Thymus (tissue), 11 donors: Measurements from ENCODE around the gene CCL2. TPM values are rescaled to one million over a fixed set of nuclear protein-coding genes. Genes with fewer than 3 reads are reported as not detected.
"Not testable (repeated sequence)": the region's sequence is repeated elsewhere in the genome, so short reads cannot be mapped to it uniquely, and the experiment has no call there.

Experiments used
- DNase-seq, 9 donors: peaks; one replicate each; pipeline ENCODE4 v3.0.0-alpha.2; 2013; ENCODE audit warnings: low spot score in 9 of 9, low read depth in 6 of 9, missing footprints in 1 of 9
- H3K27ac ChIP-seq, 2 donors: one replicate each; pipeline ENCODE4 v1.5.1; 2013; ENCODE audit warnings: control low read depth in 1 of 2, low read depth in 1 of 2, low read length in 1 of 2, mild to moderate bottlenecking in 1 of 2, moderate library complexity in 1 of 2
- H3K27me3 ChIP-seq, 2 donors: one replicate each; pipeline ENCODE4 v1.5.1; 2013; ENCODE audit warnings: low read length in 1 of 2; ENCODE audit not compliant: control insufficient read depth in 2 of 2, insufficient read depth in 1 of 2
- H3K36me3 ChIP-seq, 2 donors: one replicate each; pipeline ENCODE4 v1.5.1; 2013; ENCODE audit warnings: low read length in 1 of 2, mild to moderate bottlenecking in 1 of 2, moderate library complexity in 1 of 2; ENCODE audit not compliant: control insufficient read depth in 2 of 2, insufficient read depth in 2 of 2
- H3K4me1 ChIP-seq, 2 donors: one replicate each; pipeline ENCODE4 v1.5.1; 2013; ENCODE audit warnings: low read length in 2 of 2; ENCODE audit not compliant: control insufficient read depth in 2 of 2, insufficient read depth in 2 of 2
- H3K4me3 ChIP-seq, 2 donors: one replicate each; pipeline ENCODE4 v1.5.1; 2013; ENCODE audit warnings: low read length in 2 of 2, control low read depth in 1 of 2, mild to moderate bottlenecking in 1 of 2
- H3K9me3 ChIP-seq, 2 donors: one replicate each; pipeline ENCODE4 v1.5.1; 2013; ENCODE audit warnings: low read length in 1 of 2, mild to moderate bottlenecking in 1 of 2; ENCODE audit not compliant: control insufficient read depth in 2 of 2, insufficient read depth in 1 of 2
- WGBS: extraction: QIAGEN DNeasy Blood & Tissue Kit; methylation state at CpG from one replicate; pipeline ENCODE4 v1.1.7; 2013; 5-methylcytosine and 5-hydroxymethylcytosine counted together
- polyA plus RNA-seq: library from polyadenylated mRNA; stranded (reverse); fragments of 200-250 nt; gene quantifications from one replicate; pipeline ENCODE4 v1.2.3, GENCODE V29; 2013
- total RNA-seq: library from RNA; stranded (reverse); fragments of 120-200 nt; gene quantifications from one replicate; pipeline ENCODE4 v1.2.4, GENCODE V29; 2013
- donor health status: healthy.

The CCL2 gene
- total and polyA plus RNA-seq, 2 donors: 46.1 to 165 TPM

DNA sequence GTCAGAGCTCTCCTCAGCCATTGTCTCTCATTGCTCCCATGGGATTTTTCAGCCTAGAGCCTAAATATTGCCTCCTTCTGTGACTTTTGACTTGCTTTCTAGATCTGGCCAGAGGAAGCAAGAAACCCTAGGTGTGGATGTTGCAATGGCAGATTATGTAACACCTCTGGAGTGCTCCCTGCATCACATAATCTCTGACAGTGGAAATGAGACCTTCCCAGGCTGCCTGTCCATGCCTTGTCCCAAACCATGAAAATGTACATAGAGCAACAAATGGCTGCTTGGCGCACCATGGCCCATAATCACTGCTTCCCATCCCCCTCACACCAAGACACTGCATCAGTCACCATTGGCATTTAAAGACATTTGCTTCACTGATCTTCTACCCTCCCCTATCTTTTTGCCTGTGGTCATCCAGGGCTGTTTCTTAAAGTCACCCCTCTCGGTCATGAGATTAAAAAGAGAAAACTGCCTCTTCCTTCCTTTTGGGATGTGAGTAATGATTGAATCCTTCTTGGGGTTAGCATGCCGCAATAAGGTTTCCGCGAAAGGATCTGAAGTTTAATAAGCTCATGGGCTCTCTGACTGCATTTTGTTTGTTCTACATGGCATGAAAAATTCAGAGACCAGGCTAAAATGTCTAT, 34.2 kb upstream of the CCL2 start:
- DNase-seq: no peak
- H3K27ac ChIP-seq: no peak overlapping the region
- H3K27me3 ChIP-seq: no peaks in the 10 kb centered on the region
- H3K9me3 ChIP-seq: no peaks in the 10 kb centered on the region
- WGBS: 90% methylated on average over 5 of the region's 5 CpGs
- no peaks in the 10 kb centered on the region for H3K36me3 ChIP-seq
- no peaks in the 10 kb centered on the region for H3K4me1 ChIP-seq
- H3K4me3 ChIP-seq: no peak overlapping the region

DNA sequence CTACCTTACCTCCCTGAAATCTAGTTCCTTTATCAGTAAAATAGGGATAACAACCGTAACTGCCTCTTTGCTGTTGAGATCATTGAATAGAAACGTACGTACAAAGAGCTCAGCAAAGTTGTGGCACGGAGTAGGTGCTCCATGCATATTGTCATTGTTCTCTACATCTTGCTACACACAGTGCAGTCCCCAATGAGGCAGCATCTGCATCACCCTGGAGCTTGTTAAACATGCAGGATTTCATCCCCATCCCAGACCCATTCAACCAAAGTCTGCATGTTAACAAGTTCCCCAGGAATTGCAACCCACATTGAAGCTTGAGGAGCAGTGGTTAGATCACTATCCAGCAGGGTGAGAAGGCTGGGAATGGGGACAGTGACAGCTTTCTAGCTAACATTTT, 33.7 kb upstream of the CCL2 start:
- H3K36me3 ChIP-seq: no peaks in the 10 kb centered on the region
- DNase-seq: no peak
- 95% methylated on average over 4 of the region's 4 CpGs for WGBS
- no peak overlapping the region for H3K4me3 ChIP-seq
- H3K27me3 ChIP-seq: no peaks in the 10 kb centered on the region
- no peak overlapping the region for H3K27ac ChIP-seq
- H3K4me1 ChIP-seq: no peaks in the 10 kb centered on the region
- no peaks in the 10 kb centered on the region for H3K9me3 ChIP-seq

DNA sequence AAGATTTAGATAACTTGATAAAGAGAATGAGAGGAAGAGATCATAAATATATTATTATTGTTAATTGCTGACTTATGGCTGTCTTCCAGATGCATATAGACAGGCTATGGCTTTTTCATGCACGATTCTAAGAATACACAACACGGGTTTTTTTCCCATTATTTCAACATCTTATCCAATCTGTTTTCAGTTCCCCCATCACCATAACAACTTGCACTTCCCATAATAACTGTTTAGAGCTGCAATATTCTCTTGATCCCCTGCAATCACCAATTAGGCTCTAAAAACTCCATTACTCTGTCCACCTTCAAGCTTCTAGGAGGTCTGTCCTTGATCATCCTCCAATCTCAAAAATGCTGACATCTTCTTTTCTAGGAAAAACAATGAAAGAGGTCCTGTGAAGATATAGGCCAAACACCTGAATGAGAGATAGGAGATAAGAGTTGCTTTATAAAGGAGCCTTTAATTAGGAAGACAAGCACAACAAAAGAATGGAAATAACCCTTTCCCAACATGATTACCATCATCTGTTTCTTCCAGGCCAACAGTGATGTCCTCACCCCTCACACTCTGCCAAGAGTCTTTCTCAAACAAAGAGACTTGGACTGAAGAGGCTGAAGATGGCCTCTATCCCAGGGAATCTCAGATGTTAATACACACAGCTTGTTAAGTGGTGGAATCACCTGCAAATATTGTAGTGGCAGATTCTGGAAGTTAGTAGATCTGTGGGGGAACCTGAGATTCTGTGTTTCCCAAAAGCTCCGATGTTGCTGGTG, 32.2 kb upstream of the CCL2 start:
- no peaks in the 10 kb centered on the region for H3K36me3 ChIP-seq
- no peak overlapping the region for H3K27ac ChIP-seq
- H3K9me3 ChIP-seq: no peaks in the 10 kb centered on the region
- no peak overlapping the region for H3K4me3 ChIP-seq
- no peaks in the 10 kb centered on the region for H3K27me3 ChIP-seq
- no peaks in the 10 kb centered on the region for H3K4me1 ChIP-seq
- DNase-seq: no peak
- WGBS: 91% methylated on average over 3 of the region's 3 CpGs

DNA sequence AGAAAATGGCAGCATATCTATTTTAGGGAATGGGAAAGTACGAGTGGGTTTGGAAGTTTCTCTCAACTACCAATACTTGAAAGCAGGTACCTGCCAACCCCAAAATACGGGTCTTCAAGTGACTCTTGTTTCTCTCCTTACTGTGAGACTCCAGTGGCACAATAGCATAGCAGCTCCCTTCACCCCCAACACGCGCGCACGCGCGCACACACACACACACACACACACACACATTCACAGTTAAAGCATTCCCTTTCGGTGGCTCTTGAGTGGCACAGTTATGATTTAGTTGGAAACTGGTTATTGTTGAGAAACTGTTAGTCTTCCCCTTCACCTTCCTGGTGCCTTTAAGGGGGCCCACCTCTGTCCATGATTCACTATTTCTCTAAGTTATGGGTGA, 30.0 kb upstream of the CCL2 start:
- H3K27me3 ChIP-seq: no peaks in the 10 kb centered on the region
- H3K36me3 ChIP-seq: no peaks in the 10 kb centered on the region
- no peak overlapping the region for H3K27ac ChIP-seq
- no peak overlapping the region for H3K4me3 ChIP-seq
- no peaks in the 10 kb centered on the region for H3K4me1 ChIP-seq
- H3K9me3 ChIP-seq: peaks cover 0 to 2% of the 10 kb centered on the region in 2 donors
- DNase-seq: no peak
- over 99% methylated on average over 9 of the region's 9 CpGs for WGBS

DNA sequence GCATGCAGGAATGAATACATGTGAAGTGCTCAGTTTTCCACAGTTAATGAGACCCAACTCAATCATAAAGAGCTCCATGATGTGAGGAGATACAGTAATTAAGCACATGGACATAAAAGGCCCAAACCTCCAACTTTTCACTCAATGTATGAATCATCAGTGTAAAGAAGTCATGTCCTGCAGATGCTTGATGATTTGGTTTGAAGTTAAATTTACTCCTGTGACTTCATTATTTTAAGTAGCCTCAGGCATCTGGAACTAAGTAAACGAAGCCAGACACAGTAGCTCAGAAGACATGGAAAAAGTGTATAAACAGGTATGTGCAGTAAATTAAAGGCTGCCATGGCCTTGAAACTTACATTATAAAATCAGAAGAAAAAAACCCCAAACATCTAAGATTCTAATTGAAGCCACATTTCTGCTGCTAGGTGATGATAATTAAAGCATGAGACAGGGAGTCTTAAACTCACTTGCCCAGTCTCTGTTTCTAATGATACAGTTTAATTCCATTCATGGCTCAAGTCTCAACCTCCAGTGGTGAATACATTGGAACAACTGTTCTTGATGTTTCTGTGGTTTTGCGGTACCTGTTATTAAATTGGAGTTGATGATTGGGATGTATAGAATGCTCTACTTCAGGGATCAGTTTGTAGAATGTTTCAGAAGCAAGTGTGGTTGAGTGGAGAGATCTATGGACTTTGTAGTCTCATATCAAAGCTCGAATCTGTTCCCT, 28.9 kb upstream of the CCL2 start:
- no peak overlapping the region for H3K4me3 ChIP-seq
- no peaks in the 10 kb centered on the region for H3K4me1 ChIP-seq
- no peak for DNase-seq
- H3K36me3 ChIP-seq: no peaks in the 10 kb centered on the region
- no peaks in the 10 kb centered on the region for H3K27me3 ChIP-seq
- peaks cover 0 to 3% of the 10 kb centered on the region in 2 donors for H3K9me3 ChIP-seq
- no peak overlapping the region for H3K27ac ChIP-seq
- 93% methylated on average over 3 of the region's 3 CpGs for WGBS

DNA sequence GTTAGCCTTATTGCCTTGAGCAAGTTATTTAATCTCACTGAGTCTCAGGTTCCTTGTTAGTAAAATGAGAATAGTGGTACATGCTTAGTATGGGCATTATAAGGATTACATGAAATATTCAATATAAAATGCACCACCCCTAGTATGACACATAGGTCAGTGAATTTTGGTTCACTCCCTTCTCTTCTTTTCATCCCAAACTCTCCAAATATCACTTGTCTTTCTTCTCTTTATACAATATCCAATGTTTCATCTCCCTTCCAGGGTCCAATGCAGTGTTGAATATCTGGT, 28.4 kb upstream of the CCL2 start:
- Histone ChIP-seq H3K27me3 (no peaks in the 10 kb centered on the region), H3K36me3 (no peaks in the 10 kb centered on the region), H3K4me3 (no peak overlapping the region), H3K4me1 (no peaks in the 10 kb centered on the region), H3K9me3 (peaks cover 0 to 3% of the 10 kb centered on the region in 2 donors), H3K27ac (no peak overlapping the region)
- no peak for DNase-seq

DNA sequence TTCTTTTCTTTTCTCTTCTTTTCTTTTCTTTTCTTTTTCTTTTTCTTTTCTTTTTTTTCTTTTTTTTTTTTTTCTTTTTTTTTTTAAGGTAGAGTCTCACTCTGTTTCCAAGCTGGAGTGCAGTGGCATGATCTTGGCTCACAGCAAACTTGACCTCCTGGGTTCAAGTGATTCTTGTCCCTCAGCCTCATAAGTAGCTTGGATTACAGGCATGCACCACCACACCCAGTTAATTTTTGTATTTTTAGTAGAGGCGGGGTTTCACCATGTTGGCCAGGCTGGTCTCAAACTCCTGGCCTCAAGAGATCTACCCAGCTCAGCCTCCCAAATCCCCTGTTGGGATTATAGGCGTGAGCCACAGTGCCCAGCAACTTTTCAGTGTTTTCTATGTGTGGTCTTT, 27.8 kb upstream of the CCL2 start:
- not testable (repeated sequence) for H3K27me3 ChIP-seq, H3K27ac ChIP-seq, H3K4me1 ChIP-seq, H3K36me3 ChIP-seq, H3K4me3 ChIP-seq, DNase-seq, H3K9me3 ChIP-seq
- WGBS: 98% methylated on average over 2 of the region's 2 CpGs

DNA sequence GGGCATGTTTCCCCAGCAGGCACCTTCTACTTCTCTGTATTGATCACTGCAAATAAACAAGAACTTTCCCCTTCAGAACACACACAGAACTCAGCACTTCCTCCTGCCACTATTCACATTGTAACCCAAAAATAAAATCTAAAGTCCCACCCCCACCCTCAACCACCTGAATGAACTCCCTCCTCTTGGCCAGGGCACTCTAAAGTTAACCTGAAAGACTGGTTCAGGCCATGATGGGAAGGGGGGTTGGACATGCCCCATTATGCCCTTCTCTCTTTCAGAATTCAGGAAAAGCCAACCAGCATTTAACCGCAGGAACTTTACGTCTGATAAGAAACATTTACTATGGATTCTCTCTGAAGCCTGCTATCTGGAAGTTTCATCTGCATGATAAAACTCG, 27.4 kb upstream of the CCL2 start:
- Histone ChIP-seq H3K4me3 (no peak overlapping the region), H3K4me1 (no peaks in the 10 kb centered on the region), H3K36me3 (no peaks in the 10 kb centered on the region), H3K27ac (no peak overlapping the region), H3K27me3 (no peaks in the 10 kb centered on the region), H3K9me3 (peaks cover 0 to 3% of the 10 kb centered on the region in 2 donors)
- 70% methylated on average over 3 of the region's 3 CpGs for WGBS
- no peak for DNase-seq

DNA sequence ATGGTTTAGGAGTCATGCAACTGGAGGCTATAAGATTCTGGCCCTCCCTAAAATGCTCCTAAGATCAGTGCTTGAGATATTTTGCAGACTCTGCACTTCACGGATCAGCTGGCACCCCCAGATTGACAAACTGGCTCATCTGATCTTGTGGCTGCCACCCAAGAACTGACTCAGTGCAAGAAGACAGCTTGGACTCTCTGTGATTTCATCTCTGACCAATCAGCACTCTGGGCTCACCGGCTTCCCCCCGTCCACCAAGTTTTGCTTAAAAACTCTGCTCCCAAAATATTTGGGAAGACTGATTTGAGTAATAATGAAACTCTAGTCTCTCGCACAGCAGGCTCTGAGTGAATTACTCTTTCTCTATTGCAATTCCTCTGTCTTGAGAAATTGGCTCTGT, 26.3 kb upstream of the CCL2 start:
- WGBS: 95% methylated on average over 4 of the region's 4 CpGs
- H3K4me1 ChIP-seq: peaks cover 3 to 6% of the 10 kb centered on the region in 2 donors
- H3K4me3 ChIP-seq: no peak overlapping the region
- no peak overlapping the region for H3K27ac ChIP-seq
- peaks cover 0 to 3% of the 10 kb centered on the region in 2 donors for H3K9me3 ChIP-seq
- no peaks in the 10 kb centered on the region for H3K27me3 ChIP-seq
- H3K36me3 ChIP-seq: no peaks in the 10 kb centered on the region
- DNase-seq: no peak
